HG03139 (cell line): ENCODE results near the gene GPR132.
"Not testable (repeated sequence)": the region's sequence is repeated elsewhere in the genome, so short reads cannot be mapped to it uniquely, and the experiment has no call there.

Experiments
- ATAC-seq: cut with Tn5 transposase; IDR thresholded peaks from one replicate; pipeline ENCODE4 v1.9.1; 2021; ENCODE audit not compliant: unreplicated experiment

GPR132 gene

GRCh38 chr14:105091517-105092170, 26.4 kb upstream of the GPR132 start:
- ATAC-seq = no peak

DNA sequence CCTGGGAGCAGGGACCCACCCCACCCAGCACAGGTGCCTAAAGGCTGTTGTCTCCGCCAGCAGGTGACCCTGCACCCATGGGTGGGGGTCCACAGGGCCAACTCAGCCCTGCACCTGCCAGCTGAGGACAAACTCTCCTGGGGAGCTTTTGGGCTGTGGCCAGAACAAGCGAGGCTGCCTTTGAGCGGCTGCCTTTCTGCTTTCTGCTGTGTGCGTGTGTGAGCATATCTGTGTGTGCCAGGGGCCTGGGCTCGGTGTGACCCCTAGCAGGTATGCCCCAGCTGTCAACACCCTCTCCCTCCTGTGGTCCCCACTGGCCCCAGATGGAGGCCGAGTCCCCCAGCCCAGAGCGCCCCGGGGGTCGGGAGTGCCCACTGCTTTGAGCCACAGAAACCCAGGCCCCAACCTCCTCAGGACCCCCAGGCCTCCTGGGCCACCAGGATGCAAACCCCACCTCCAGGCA, 25.9 kb upstream of the GPR132 start:
- no peak for ATAC-seq

GRCh38 chr14:105090493-105091053, 25.3 kb upstream of the GPR132 start:
- ATAC-seq = no peak

DNA sequence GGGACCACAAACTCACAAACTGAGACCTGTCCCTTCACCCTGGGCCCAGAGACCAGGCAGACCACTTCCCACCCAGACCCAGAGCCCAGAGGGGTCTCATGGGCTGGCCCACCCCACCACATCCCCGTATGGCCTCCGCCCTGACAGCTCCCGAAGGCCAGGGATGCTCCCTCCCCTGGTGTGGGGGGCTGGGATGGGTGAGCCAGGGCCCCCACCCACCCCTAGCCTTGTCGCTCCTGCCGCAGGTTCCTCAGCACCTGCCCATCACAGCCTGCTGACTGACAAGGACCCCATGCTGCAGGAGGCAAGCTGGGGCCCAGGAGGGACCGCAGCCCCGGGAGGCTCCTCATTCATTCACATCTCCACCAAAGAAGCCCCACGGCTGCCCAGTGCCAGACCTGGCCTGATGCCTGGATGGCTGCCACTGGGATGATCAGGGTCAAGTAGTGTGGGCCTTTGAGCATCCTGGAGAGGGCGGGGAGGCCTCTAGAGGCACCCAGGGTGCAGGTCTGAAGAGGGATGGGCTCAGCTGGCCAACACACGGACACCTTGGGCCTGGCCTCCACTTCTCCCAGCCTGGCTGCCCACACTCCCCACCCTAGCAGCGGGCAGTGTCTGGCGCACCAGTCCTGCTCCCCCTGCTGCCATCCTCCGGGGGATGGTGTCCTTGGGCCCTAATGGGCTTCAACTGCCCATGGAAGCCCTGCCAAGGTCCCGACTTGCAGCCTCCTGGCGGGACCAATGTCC, 24.7 kb upstream of the GPR132 start:
- no peak for ATAC-seq

DNA sequence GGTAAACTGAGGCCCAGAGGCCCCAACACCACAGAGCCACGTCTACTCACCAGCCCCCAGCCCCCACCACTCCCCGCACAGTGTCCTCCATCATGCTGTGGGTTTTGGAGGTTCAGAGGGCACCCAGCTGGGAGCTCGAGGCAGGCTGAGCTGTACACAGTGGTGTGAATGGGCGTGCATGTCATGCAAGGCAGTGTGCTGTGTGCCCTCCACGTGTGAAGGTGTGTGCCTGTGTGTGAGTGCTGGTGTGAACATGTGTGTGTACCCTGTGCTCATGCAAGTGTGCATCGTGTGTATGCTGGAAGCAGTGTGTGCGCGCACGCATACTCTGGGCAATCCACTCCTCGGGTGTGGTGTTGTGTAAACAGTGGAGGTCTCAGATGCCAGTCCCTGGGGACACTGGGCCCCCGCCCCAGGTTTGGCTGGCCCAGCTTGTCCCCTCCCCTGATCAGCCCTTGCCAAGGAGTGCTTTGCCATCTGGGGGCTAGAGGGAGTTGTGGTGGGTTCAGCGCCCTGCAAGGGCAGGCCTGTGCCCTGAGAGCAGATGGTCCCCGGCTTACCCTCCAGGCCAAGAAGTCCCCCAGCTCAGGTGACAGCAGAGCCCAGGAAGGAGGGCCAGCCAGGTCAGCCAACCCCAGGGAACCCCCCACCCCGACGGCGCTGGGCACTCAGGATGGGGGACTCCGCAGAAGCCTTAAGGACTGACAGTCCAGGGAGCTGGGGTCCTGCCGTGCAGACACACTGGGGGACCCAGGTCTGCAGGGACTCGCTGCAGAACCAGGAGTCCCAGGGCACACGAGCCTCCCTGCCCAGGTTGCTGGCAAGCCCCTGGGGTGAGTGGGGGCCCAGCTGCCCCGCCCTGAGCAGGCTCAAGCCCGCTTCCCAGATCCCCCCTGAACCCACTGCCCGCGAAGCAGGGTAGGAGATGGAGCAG, 23.8 kb upstream of the GPR132 start:
- ATAC-seq = no peak

DNA sequence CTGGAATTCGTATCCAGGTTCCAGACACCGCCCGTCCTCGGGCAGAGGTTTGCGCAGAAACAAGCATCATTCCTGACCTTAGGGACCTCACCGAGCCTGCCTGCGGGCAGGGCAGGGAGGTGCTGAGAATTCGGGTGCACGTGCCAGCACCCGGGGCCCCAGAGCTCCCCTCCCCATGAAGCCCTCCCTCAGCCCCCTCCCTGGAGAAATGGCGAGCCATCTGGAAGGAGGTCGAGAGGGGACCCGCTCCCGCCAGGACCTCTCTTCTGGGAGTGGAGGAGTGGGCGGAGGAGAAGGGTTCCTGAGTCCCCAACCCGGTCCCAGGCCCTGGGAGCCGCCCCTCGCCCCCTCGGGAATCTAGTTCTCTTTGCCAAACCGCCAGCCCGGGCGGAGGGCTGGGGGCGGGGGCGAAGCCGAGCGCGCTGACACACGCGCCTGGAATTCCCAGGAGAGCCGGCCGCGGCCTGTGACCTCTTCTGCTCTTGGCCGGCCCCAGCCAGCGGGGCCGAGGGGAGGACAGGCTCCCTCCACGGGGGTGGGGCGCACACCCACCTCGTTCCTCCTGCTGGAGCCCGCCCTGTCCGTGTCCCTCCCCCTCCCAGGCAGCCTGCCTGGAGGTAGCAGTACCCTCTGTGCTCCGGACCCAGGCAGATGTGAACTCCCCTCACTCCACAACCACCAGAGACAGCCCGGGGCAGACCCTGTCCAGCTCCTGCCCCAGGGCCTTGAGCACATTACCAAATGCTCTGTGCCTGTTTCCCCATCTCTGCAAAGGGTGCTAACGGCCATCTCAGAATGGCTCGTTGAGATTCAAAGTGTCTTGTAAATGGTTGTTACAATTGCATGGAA, 23.0 kb upstream of the GPR132 start:
- no peak for ATAC-seq

- ATAC-seq = peak; percentile 7
Observed at GRCh38 chr14:105087308-105087962, 22.2 kb upstream of the GPR132 start.

- peak; percentile 57 for ATAC-seq
Observed at GRCh38 chr14:105086833-105087307, 21.6 kb upstream of the GPR132 start.

DNA sequence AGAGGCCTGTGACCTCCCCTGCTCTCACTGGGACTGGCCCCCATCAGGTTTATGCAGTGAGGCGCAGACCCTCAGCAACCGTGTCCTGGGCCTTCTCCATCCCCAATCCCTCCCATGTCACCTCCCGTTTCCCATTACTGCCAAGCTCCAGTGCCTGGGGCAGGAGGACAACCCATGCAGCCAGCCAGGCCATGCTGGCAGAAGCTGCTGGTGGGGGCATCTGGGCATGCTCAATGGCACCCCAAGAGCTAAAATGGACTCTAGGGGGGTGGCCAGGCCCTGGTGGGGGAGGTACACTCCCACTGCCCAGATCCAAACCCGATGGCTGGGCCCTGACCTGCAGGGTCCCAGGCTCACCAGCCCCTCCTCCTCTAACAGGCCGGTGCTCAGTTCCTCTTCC, 20.5 kb upstream of the GPR132 start:
- ATAC-seq = no peak

DNA sequence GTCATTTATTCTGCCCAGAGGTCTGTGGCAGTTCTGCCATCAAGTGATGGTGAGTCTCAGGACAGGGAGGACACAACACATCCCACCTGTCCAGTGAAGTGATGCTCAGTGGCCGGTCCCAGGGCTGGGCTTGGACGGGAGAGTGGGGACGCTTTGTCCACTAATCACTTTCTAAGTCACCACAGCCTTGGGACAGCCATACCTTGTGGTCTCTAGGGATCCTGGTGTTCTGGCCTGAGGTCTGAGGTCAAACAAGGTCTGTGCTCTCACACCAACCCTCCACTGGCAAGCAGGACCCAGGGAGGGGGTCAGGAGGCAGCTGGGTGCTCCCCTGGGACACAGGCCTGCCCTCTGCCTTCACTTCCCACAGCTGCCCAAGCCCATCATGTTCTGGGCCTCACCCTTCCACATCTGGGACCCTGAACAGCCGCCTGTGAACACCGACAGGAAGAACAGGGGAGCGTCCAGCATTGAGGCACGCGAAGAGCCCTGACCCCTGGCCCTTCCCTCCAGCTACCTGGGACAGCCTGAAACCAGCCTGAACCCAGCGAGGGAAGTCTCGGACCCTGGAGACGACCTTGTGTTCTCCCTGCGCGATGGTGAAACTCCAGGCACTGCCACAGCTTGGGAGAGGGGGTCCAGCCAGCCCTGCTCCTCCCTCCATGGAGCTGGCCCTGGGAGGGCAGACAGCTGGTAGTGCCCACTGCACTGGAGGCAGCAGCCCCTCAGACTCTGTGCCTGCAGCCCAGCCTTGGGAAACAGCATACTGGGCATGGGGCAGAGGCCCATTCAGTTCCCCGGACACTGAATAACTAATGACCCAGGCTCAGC, 19.7 kb upstream of the GPR132 start:
- ATAC-seq = no peak

DNA sequence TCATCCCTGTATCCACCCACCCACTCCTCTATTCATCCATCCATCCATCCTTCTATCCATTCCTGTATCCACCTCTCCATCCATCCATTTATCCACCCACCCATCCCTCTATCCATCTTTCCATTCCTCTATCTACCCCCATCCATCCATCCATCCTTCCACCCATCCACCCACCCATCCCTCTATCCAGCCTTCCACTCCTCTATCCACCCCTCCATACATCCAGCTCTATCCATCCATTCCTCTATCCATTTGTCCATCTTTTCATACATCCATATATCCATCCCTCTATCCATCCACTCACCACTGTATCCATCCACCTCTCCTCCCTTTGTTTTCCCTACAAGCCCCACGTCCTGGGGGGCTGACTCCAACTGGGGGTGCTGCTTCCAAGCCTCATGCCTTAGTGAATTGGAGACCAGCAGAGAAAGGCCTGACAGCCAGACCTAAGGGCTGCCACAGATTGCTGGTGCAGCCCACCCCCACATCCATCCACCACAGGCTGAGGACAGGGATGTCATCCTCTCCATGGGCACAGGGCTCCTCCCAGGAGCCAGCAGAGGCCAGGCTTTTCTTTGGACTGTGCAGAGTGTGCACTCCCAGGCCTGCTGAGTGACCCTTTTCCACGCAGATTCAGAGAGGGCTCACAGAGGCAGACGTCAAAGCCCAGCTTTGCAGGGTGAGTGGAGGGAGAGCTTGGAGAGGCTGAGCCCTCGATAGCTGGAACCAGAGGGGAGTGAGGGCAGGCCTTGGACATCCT, 18.9 kb upstream of the GPR132 start:
- ATAC-seq = no peak

- ATAC-seq = no peak
Observed at GRCh38 chr14:105082703-105083102, 17.5 kb upstream of the GPR132 start.

GRCh38 chr14:105081473-105081872, 16.2 kb upstream of the GPR132 start:
- ATAC-seq = not testable (repeated sequence)

- ATAC-seq = no peak
Observed at GRCh38 chr14:105080161-105080560, 14.9 kb upstream of the GPR132 start.

GRCh38 chr14:105078294-105078693, 13.1 kb upstream of the GPR132 start:
- ATAC-seq = no peak

DNA sequence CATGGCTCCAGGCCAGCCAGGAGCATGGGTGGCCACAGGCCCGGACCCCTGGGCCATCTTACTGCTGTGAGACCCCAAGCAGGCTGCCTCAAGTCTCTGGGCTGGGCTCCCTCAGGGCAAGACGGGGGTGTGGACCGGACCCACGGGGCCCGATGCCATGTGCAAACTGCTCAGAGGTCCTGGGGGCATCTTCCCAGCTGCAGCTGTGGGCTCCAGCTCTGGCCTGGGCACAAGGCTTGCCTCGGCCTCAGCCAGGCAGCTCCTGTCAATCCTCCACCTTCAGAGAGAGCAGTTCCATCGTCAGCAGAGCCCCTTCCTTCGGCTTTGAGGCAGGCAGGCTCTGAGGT, 12.4 kb upstream of the GPR132 start:
- ATAC-seq = no peak

DNA sequence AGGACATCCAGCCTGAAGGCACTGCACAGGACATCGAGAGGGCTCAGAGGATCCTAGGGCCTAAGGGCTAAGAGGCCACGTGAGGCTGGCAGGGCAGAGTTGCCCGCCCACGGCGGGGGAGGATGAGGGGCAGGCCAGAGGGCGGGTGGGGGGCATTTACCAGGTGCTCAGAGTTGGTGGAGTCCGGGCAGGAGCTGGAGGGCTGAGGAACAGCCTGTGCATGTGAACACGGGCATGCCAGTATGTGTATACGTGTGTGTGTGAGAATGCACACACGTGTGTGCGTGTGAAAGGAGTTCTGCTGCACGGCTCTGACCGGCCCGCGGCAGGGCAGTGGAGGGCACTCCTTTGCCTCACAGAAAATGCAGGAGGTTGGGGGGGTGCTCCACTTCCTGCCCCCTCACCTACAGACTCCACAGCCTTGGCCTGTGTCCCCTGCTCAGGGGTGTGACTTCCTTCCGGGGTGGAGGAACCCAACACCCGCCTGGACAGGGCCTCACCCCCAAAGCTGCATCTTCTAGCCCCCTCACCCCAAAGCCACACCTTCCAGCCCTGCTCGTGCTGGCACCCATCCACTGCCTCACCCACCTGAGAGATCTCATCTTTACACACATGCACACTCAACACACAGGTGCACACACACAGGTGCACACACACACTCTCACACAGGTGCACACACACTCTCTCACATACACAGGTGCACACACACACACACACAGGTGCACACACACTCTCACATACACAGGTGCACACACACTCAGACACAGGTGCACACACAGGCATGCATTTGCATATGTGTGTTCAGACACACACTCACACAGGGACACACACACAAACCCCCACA, 11.8 kb upstream of the GPR132 start:
- no peak for ATAC-seq
